Activated CD4-positive, alpha-beta T cell treated with anti-CD3 and anti-CD28 coated beads, Interleukin-2, amount 10 ng/mL, durations not matched to agents 24 days and 14 days (primary cell): ENCODE measurements around the gene MAP4K5. TPM values are rescaled to one million over a fixed set of nuclear protein-coding genes. Genes with fewer than 3 reads are reported as not detected.
"Not testable (repeated sequence)": the region's sequence is repeated elsewhere in the genome, so short reads cannot be mapped to it uniquely, and the experiment has no call there.

ENCODE experiments used
- DNase-seq: peaks from one replicate; pipeline ENCODE4 v3.0.0; 2022
- H3K27ac Mint-ChIP-seq: one replicate; pipeline ENCODE4 v1.8.0; 2022; ENCODE audit warnings: mild to moderate bottlenecking, mixed read lengths
- H3K27me3 Mint-ChIP-seq: one replicate; pipeline ENCODE4 v1.8.0; 2022; ENCODE audit warnings: mixed read lengths
- H3K36me3 Mint-ChIP-seq: one replicate; pipeline ENCODE4 v1.8.0; 2022; ENCODE audit warnings: low read depth, mild to moderate bottlenecking, mixed read lengths
- H3K4me1 Mint-ChIP-seq: one replicate; pipeline ENCODE4 v1.8.0; 2021; ENCODE audit warnings: mixed read lengths
- H3K4me3 Mint-ChIP-seq: one replicate; pipeline ENCODE4 v1.8.0; 2022; ENCODE audit warnings: mild to moderate bottlenecking, moderate library complexity, mixed read lengths
- H3K9me3 Mint-ChIP-seq: one replicate; pipeline ENCODE4 v1.8.0; 2021; ENCODE audit warnings: mixed read lengths
- intact Hi-C: fragments of 100-400 bp; cut with micrococcal nuclease; formaldehyde crosslinking; loops from one replicate; pipeline ENCODE4 v1.15.1; 2023
- total RNA-seq: library from RNA; stranded (reverse); gene quantifications from 2 replicates; pipeline ENCODE4 v1.2.3, GENCODE V29; 2022

The MAP4K5 gene
- total RNA-seq, 1 donor from 2014 or later: 24.6 TPM

GRCh38 chr14:50529288-50530179 lies 2.8 kb downstream of the MAP4K5 start:
- no peak for DNase-seq
- peak overlapping the region; percentile 89 for H3K4me3 Mint-ChIP-seq
- intact Hi-C loops: loop anchor here (5.0 kb wide), 5 partner anchors 412 to 942 kb away; partner anchors contain the start of genes KLHDC2, RPS29 and VCPKMT
- H3K36me3 Mint-ChIP-seq: peaks cover 21% of the 10 kb centered on the region
- peaks cover 47% of the 10 kb centered on the region for H3K4me1 Mint-ChIP-seq
- no peak overlapping the region for H3K27ac Mint-ChIP-seq
- no peaks in the 10 kb centered on the region for H3K9me3 Mint-ChIP-seq
- H3K27me3 Mint-ChIP-seq: peaks cover 9% of the 10 kb centered on the region

- Mint-ChIP-seq H3K4me3 (no peak overlapping the region), H3K9me3 (no peaks in the 10 kb centered on the region), H3K27me3 (no peaks in the 10 kb centered on the region), H3K36me3 (peaks cover 32% of the 10 kb centered on the region), H3K27ac (no peak overlapping the region), H3K4me1 (peaks cover 58% of the 10 kb centered on the region)
- no peak for DNase-seq
- intact Hi-C loops: no loop called here
Measured at GRCh38 chr14:50528000-50528399, 4.4 kb downstream of the MAP4K5 start.

- H3K36me3 Mint-ChIP-seq: peaks cover 30% of the 10 kb centered on the region
- no peaks in the 10 kb centered on the region for H3K9me3 Mint-ChIP-seq
- peak overlapping the region; percentile 61 for H3K27ac Mint-ChIP-seq
- H3K27me3 Mint-ChIP-seq: no peaks in the 10 kb centered on the region
- intact Hi-C loops: loop anchor here (5.0 kb wide), 1 partner anchor 443 kb away; no protein-coding TSS in a partner anchor
- peak overlapping the region; percentile 36 for H3K4me3 Mint-ChIP-seq
- no peak for DNase-seq
- peaks cover 51% of the 10 kb centered on the region for H3K4me1 Mint-ChIP-seq
Measured at GRCh38 chr14:50524731-50525515, 7.4 kb downstream of the MAP4K5 start.

GRCh38 chr14:50524060-50524459 lies 8.3 kb downstream of the MAP4K5 start:
- Mint-ChIP-seq H3K27ac (peak overlapping the region; percentile 65), H3K4me1 (peaks cover 44% of the 10 kb centered on the region), H3K4me3 (peak overlapping the region; percentile 36), H3K27me3 (no peaks in the 10 kb centered on the region), H3K9me3 (no peaks in the 10 kb centered on the region), H3K36me3 (peaks cover 24% of the 10 kb centered on the region)
- no peak for DNase-seq
- intact Hi-C loops: loop anchor here (5.0 kb wide), 1 partner anchor 442 kb away; no protein-coding TSS in a partner anchor

- peak overlapping the region; percentile 65 for H3K27ac Mint-ChIP-seq
- peak overlapping the region; percentile 36 for H3K4me3 Mint-ChIP-seq
- H3K9me3 Mint-ChIP-seq: no peaks in the 10 kb centered on the region
- intact Hi-C loops: loop anchor here (2.0 to 5.0 kb wide), 2 partner anchors 215 to 441 kb away; no protein-coding TSS in a partner anchor
- H3K27me3 Mint-ChIP-seq: no peaks in the 10 kb centered on the region
- H3K36me3 Mint-ChIP-seq: peaks cover 24% of the 10 kb centered on the region
- no peak for DNase-seq
- H3K4me1 Mint-ChIP-seq: peaks cover 44% of the 10 kb centered on the region
Measured at GRCh38 chr14:50523271-50524041, 8.9 kb downstream of the MAP4K5 start.

GRCh38 chr14:50521912-50522341 lies 10.4 kb downstream of the MAP4K5 start:
- no peaks in the 10 kb centered on the region for H3K27me3 Mint-ChIP-seq
- peak overlapping the region; percentile 94 for H3K27ac Mint-ChIP-seq
- peak; percentile 73 for DNase-seq
- H3K9me3 Mint-ChIP-seq: no peaks in the 10 kb centered on the region
- H3K36me3 Mint-ChIP-seq: peaks cover 20% of the 10 kb centered on the region
- intact Hi-C loops: loop anchor here (1.0 to 5.0 kb wide), 10 partner anchors 9 to 484 kb away; partner anchors contain the start of genes CDKL1 and SOS2
- H3K4me3 Mint-ChIP-seq: peak overlapping the region; percentile 67
- peaks cover 41% of the 10 kb centered on the region for H3K4me1 Mint-ChIP-seq

- H3K4me1 Mint-ChIP-seq: peaks cover 39% of the 10 kb centered on the region
- DNase-seq: peak; percentile 77
- intact Hi-C loops: loop anchor here (1.0 to 5.0 kb wide), 2 partner anchors 125 to 439 kb away; partner anchors contain the start of gene CDKL1
Measured at GRCh38 chr14:50520947-50521815, 11.2 kb downstream of the MAP4K5 start.

GRCh38 chr14:50516091-50516490 lies 16.3 kb downstream of the MAP4K5 start:
- no peaks in the 10 kb centered on the region for H3K27me3 Mint-ChIP-seq
- H3K27ac Mint-ChIP-seq: no peak overlapping the region
- peaks cover 3% of the 10 kb centered on the region for H3K4me1 Mint-ChIP-seq
- no peaks in the 10 kb centered on the region for H3K9me3 Mint-ChIP-seq
- no peak overlapping the region for H3K4me3 Mint-ChIP-seq
- no peak for DNase-seq
- intact Hi-C loops: no loop called here
- H3K36me3 Mint-ChIP-seq: no peaks in the 10 kb centered on the region

More at GRCh38 chr14:50520947-50521815, 11.2 kb downstream of the MAP4K5 start:
- H3K27ac Mint-ChIP-seq: peak overlapping the region; percentile 94
- peak overlapping the region; percentile 67 for H3K4me3 Mint-ChIP-seq
- H3K36me3 Mint-ChIP-seq: peaks cover 18% of the 10 kb centered on the region
- no peaks in the 10 kb centered on the region for H3K9me3 Mint-ChIP-seq
- H3K27me3 Mint-ChIP-seq: no peaks in the 10 kb centered on the region

- H3K4me1 Mint-ChIP-seq: peaks cover 3% of the 10 kb centered on the region
- H3K36me3 Mint-ChIP-seq: peaks cover 5% of the 10 kb centered on the region
- no peak for DNase-seq
- intact Hi-C loops: no loop called here
- no peaks in the 10 kb centered on the region for H3K27me3 Mint-ChIP-seq
- H3K4me3 Mint-ChIP-seq: no peak overlapping the region
- no peaks in the 10 kb centered on the region for H3K9me3 Mint-ChIP-seq
- H3K27ac Mint-ChIP-seq: no peak overlapping the region
Measured at GRCh38 chr14:50512463-50512862, 19.9 kb downstream of the MAP4K5 start.

- no peak for DNase-seq
- intact Hi-C loops: no loop called here
- H3K27ac Mint-ChIP-seq: no peak overlapping the region
- peaks cover 5% of the 10 kb centered on the region for H3K36me3 Mint-ChIP-seq
- no peaks in the 10 kb centered on the region for H3K27me3 Mint-ChIP-seq
- no peak overlapping the region for H3K4me3 Mint-ChIP-seq
- no peaks in the 10 kb centered on the region for H3K9me3 Mint-ChIP-seq
- H3K4me1 Mint-ChIP-seq: peaks cover 6% of the 10 kb centered on the region
Measured at GRCh38 chr14:50510157-50510556, 22.2 kb downstream of the MAP4K5 start.

- peaks cover 14% of the 10 kb centered on the region for H3K36me3 Mint-ChIP-seq
- H3K4me1 Mint-ChIP-seq, H3K4me3 Mint-ChIP-seq, H3K27me3 Mint-ChIP-seq, DNase-seq, H3K27ac Mint-ChIP-seq, H3K9me3 Mint-ChIP-seq, intact Hi-C loops: not testable (repeated sequence)
Measured at GRCh38 chr14:50507078-50507477, 25.3 kb downstream of the MAP4K5 start.

- intact Hi-C loops: no loop called here
Measured at GRCh38 chr14:50501642-50502041, 30.7 kb downstream of the MAP4K5 start.

More at GRCh38 chr14:50501642-50502041, 30.7 kb downstream of the MAP4K5 start:
- Mint-ChIP-seq H3K4me1 (no peaks in the 10 kb centered on the region), H3K27ac (no peak overlapping the region), H3K27me3 (no peaks in the 10 kb centered on the region), H3K9me3 (no peaks in the 10 kb centered on the region), H3K36me3 (peaks cover 13% of the 10 kb centered on the region), H3K4me3 (no peak overlapping the region)
- no peak for DNase-seq
